HepG2 (cell line): ENCODE results near the gene SLC12A9. TPM values are rescaled to one million over a fixed set of nuclear protein-coding genes. Genes with fewer than 3 reads are reported as not detected.

ENCODE experiments used
- BCL3 ChIP-seq: sonication (generic); formaldehyde crosslinking; IDR thresholded peaks from 2 replicates; pipeline ENCODE4 v1.5.1; 2020; ENCODE audit warnings: mild to moderate bottlenecking, missing genetic modification reagents, moderate library complexity
- BRD4 ChIP-seq: sonication (generic); formaldehyde crosslinking; IDR thresholded peaks from 2 replicates; pipeline ENCODE4 v1.4.0; 2020; ENCODE audit warnings: missing genetic modification reagents
- EHMT2 ChIP-seq: fragments of 200-600 bp; sonication (generic); IDR thresholded peaks from 2 replicates; pipeline ENCODE4 v1.7.0; 2017; ENCODE audit warnings: antibody characterized with exemption, low read depth, low read length, borderline replicate concordance
- FOXC1 ChIP-seq: sonication (generic); formaldehyde crosslinking; IDR thresholded peaks from 2 replicates; pipeline ENCODE4 v1.8.0; 2022; ENCODE audit warnings: mild to moderate bottlenecking, missing genetic modification reagents, borderline replicate concordance
- GFI1 ChIP-seq: sonication (generic); formaldehyde crosslinking; IDR thresholded peaks from 2 replicates; pipeline ENCODE4 v1.5.0; 2020; ENCODE audit warnings: missing genetic modification reagents, mild to moderate bottlenecking, borderline replicate concordance
- MTA1 ChIP-seq: sonication (generic); formaldehyde crosslinking; IDR thresholded peaks from 2 replicates; pipeline ENCODE4 v1.4.0; 2020; ENCODE audit warnings: missing genetic modification reagents, mild to moderate bottlenecking, borderline replicate concordance
- MTF2 ChIP-seq: sonication (generic); formaldehyde crosslinking; IDR thresholded peaks from 2 replicates; pipeline ENCODE4 v1.5.0; 2020; ENCODE audit warnings: missing genetic modification reagents, borderline replicate concordance
- MXI1 ChIP-seq: IDR thresholded peaks from 3 replicates; pipeline ENCODE4 v1.6.1; 2012; ENCODE audit warnings: low read depth, low read length, inconsistent platforms, borderline replicate concordance
- NR2F6 ChIP-seq, 2 experiments: IDR thresholded peaks; 2 replicates each; pipeline ENCODE4 v1.6.1; 2016; ENCODE audit warnings: antibody characterized with exemption in 1 of 2, mild to moderate bottlenecking in 1 of 2
- PHF21A ChIP-seq: sonication (generic); formaldehyde crosslinking; IDR thresholded peaks from 2 replicates; pipeline ENCODE4 v1.5.0; 2020; ENCODE audit warnings: mild to moderate bottlenecking, missing genetic modification reagents
- SALL2 ChIP-seq: sonication (generic); formaldehyde crosslinking; IDR thresholded peaks from 2 replicates; pipeline ENCODE4 v1.8.1; 2023; ENCODE audit warnings: mild to moderate bottlenecking, missing genetic modification reagents, inconsistent platforms
- THAP11 ChIP-seq: IDR thresholded peaks from 2 replicates; pipeline ENCODE4 v1.6.1; 2016; ENCODE audit warnings: missing biosample characterization, missing genetic modification reagents
- THAP7 ChIP-seq: sonication (generic); formaldehyde crosslinking; IDR thresholded peaks from 2 replicates; pipeline ENCODE4 v1.8.1; 2023; ENCODE audit warnings: mild to moderate bottlenecking, missing genetic modification reagents
- TRAFD1 ChIP-seq: sonication (generic); formaldehyde crosslinking; IDR thresholded peaks from 2 replicates; pipeline ENCODE4 v1.5.1; 2020; ENCODE audit warnings: missing genetic modification reagents, mild to moderate bottlenecking, borderline replicate concordance
- ZBTB46 ChIP-seq: sonication (generic); formaldehyde crosslinking; IDR thresholded peaks from 2 replicates; pipeline ENCODE4 v1.4.0; 2020; ENCODE audit warnings: mild to moderate bottlenecking, missing genetic modification reagents, borderline replicate concordance
- ZFP1 ChIP-seq: IDR thresholded peaks from 2 replicates; pipeline ENCODE4 v1.6.1; 2016
- ZFY ChIP-seq: sonication (generic); formaldehyde crosslinking; IDR thresholded peaks from 2 replicates; pipeline ENCODE4 v1.4.0; 2020; ENCODE audit warnings: missing genetic modification reagents
- ZNF232 ChIP-seq: sonication (generic); formaldehyde crosslinking; IDR thresholded peaks from 2 replicates; pipeline ENCODE4 v1.4.0; 2020; ENCODE audit warnings: missing genetic modification reagents, borderline replicate concordance
- ZNF549 ChIP-seq: sonication (generic); formaldehyde crosslinking; IDR thresholded peaks from 2 replicates; pipeline ENCODE4 v1.5.0; 2020; ENCODE audit warnings: missing genetic modification reagents
- ZNF562 ChIP-seq: sonication (generic); formaldehyde crosslinking; IDR thresholded peaks from 2 replicates; pipeline ENCODE4 v1.8.0; 2022; ENCODE audit warnings: missing genetic modification reagents, borderline replicate concordance
- ZNF704 ChIP-seq: sonication (generic); formaldehyde crosslinking; IDR thresholded peaks from 2 replicates; pipeline ENCODE4 v1.8.1; 2023; ENCODE audit warnings: mild to moderate bottlenecking, inconsistent platforms, moderate library complexity, missing genetic modification reagents, borderline replicate concordance
- ZNF773 ChIP-seq: sonication (generic); formaldehyde crosslinking; IDR thresholded peaks from 2 replicates; pipeline ENCODE4 v1.4.0; 2020; ENCODE audit warnings: missing genetic modification reagents, borderline replicate concordance
- ZNF850 ChIP-seq: sonication (generic); formaldehyde crosslinking; conservative IDR thresholded peaks from 2 replicates; pipeline ENCODE4 v1.9.0; 2021; ENCODE audit warnings: mild to moderate bottlenecking, missing genetic modification reagents
- polyA plus RNA-seq, 8 experiments: library from polyadenylated mRNA; depleted of rRNA in 3 of 8; stranded (reverse) in 7 of 8; unstranded in 1 of 8; fragments of >200 nt; fragmentation: Illumina TruSeq in 4 of 8; extraction: Trizol in 4 of 8; gene quantifications; 2 replicates each; pipeline versions ENCODE4 v1.2.1 to v1.2.3, GENCODE V29; 2011 to 2016; ENCODE audit warnings: low read depth in 4 of 8, missing spikeins in 1 of 8, mixed read lengths in 1 of 8; ENCODE audit not compliant: insufficient read depth in 1 of 8
- total RNA-seq, 5 experiments: library from RNA; depleted of rRNA; stranded (reverse); fragments of >200 nt; fragmentation: Illumina TruSeq; extraction: Trizol; gene quantifications; 2 replicates each; pipeline ENCODE4 v1.2.3, GENCODE V29; 2016; ENCODE audit warnings: low read depth in 1 of 5

SLC12A9 gene
- total and polyA plus RNA-seq, 2 of the 13 experiments (the other 11 are each of a cell fraction or from before 2014, with no cell fraction given), result 8.7 to 16.6 TPM

GRCh38 chr7:100852048-100852872 lies at the start of gene SLC12A9 (continued):
- TF ChIP-seq ZNF850 (no peak), FOXC1 (CRISPR knock-in tag) (peak; percentile 58; the same call in 1 of the 2 replicates), ZFY (CRISPR knock-in tag) (peak; percentile 63), ZNF562 (no peak), ZBTB46 (CRISPR knock-in tag) (no peak), BCL3 (CRISPR knock-in tag) (peak; percentile 91; the same call in 1 of the 2 replicates), GFI1 (CRISPR knock-in tag) (peak; percentile 68; the same call in 1 of the 2 replicates), NR2F6 (IDR thresholded peaks at IDR 0.05) (no peak), NR2F6 (CRISPR knock-in tag; IDR thresholded peaks at IDR 0.05) (peak; percentile 5; the same call in 1 of the 2 replicates), SALL2 (no peak), ZFP1 (0 out of 2 replicates have a peak, but pooled peaks have one; percentile 18), BRD4 (no peak), MTA1 (CRISPR knock-in tag) (no peak), THAP11 (CRISPR knock-in tag) (no peak), ZNF549 (CRISPR knock-in tag) (no peak), ZNF773 (CRISPR knock-in tag) (no peak), MXI1 (peak; percentile 98), PHF21A (peak; percentile 54; the same call in 1 of the 2 replicates), ZNF232 (CRISPR knock-in tag) (peak; percentile 43; the same call in 1 of the 2 replicates), EHMT2 (no peak), MTF2 (CRISPR knock-in tag) (no peak), ZNF704 (0 out of 2 replicates have a peak, but pooled peaks have one; percentile 67), TRAFD1 (CRISPR knock-in tag) (no peak), THAP7 (no peak)
